Mucosa of stomach (tissue), 1 donor: ENCODE data around the gene ORC3.
"Not testable (repeated sequence)": the region's sequence is repeated elsewhere in the genome, so short reads cannot be mapped to it uniquely, and the experiment has no call there.

Source experiments
- H3K27me3 ChIP-seq: one replicate; pipeline ENCODE4 v1.7.0; 2013; ENCODE audit warnings: mild to moderate bottlenecking, low read length; ENCODE audit not compliant: control insufficient read depth, insufficient read depth
- H3K36me3 ChIP-seq: one replicate; pipeline ENCODE4 v1.7.0; 2013; ENCODE audit warnings: low read length; ENCODE audit not compliant: control insufficient read depth, insufficient read depth
- H3K4me1 ChIP-seq: one replicate; pipeline ENCODE4 v1.7.0; 2013; ENCODE audit warnings: mild to moderate bottlenecking, low read length; ENCODE audit not compliant: control insufficient read depth, insufficient read depth
- H3K4me3 ChIP-seq: one replicate; pipeline ENCODE4 v1.7.0; 2013; ENCODE audit warnings: low read length
- H3K9ac ChIP-seq: one replicate; pipeline ENCODE4 v1.7.0; 2013; ENCODE audit warnings: mild to moderate bottlenecking, low read length, moderate library complexity
- H3K9me3 ChIP-seq: one replicate; pipeline ENCODE4 v1.7.0; 2013; ENCODE audit warnings: mild to moderate bottlenecking, low read length, moderate library complexity; ENCODE audit not compliant: control insufficient read depth
- donor health status: Pancreatic carcinoma.

Gene ORC3

DNA sequence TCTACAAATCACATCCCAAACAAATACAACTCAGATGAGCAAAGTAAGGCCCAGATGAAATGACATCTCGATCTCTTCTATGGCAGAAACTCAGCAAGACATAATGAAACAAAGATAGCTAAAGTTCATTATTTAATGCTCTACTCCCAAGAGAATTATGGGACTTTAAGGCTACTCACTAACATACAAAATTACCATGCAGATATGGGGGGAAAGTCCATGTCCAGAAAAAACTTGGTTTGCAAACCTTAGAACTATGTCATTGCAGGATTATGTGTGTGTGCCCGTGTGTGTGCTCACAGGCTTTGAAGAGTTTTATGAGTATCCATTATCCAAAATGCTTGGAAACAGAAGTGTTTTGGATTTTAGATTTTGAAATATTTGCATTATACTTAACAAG lies 78.1 kb downstream of the ORC3 start:
- H3K9me3 ChIP-seq = no peaks in the 10 kb centered on the region
- H3K36me3 ChIP-seq = no peaks in the 10 kb centered on the region
- no peak overlapping the region for H3K4me3 ChIP-seq
- H3K27me3 ChIP-seq = no peaks in the 10 kb centered on the region
- H3K9ac ChIP-seq = no peak overlapping the region
- no peaks in the 10 kb centered on the region for H3K4me1 ChIP-seq

DNA sequence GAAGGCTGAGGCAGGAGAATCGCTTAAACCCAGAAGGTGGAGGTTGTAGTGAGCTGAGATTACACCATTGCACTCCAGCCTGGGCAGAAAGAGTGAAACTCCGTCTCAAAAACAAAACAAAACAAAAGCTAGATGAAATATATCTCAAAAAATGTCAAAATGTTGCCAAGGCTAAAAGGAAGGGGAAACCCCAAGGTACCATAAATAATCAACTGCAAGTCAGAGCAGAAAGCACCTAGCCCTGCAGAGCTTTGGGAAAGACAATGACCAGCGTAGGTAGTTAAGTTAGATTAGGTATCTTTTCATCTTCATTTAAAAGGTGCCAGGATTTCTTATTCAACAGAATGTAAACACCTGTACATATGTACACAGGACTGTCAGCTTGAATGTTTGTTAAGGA lies 79.1 kb downstream of the ORC3 start:
- no peaks in the 10 kb centered on the region for H3K9me3 ChIP-seq
- H3K9ac ChIP-seq = no peak overlapping the region
- H3K36me3 ChIP-seq = no peaks in the 10 kb centered on the region
- H3K27me3 ChIP-seq = no peaks in the 10 kb centered on the region
- no peak overlapping the region for H3K4me3 ChIP-seq
- no peaks in the 10 kb centered on the region for H3K4me1 ChIP-seq

DNA sequence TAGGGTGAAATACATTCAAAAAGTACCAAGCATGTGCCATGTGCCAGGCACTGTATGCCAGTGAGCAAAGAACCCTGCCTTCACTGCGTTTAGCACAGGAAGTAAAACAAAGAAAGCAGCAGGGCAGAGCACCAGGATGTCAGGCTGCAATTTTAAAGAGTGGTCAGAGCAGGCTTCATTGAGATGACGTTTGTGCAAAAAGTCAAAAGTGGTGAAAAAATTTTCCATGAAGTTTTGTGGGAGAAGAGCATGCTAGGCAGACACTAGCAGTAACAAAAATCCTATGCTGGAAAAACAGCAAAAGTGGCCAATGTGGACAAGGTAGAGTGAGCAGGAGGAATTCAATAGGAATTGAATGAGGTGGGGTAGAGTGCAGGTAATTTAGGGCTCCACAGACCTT lies 80.8 kb downstream of the ORC3 start:
- Histone ChIP-seq H3K27me3 (no peaks in the 10 kb centered on the region), H3K9me3 (no peaks in the 10 kb centered on the region), H3K4me1 (no peaks in the 10 kb centered on the region), H3K36me3 (no peaks in the 10 kb centered on the region), H3K9ac (no peak overlapping the region), H3K4me3 (no peak overlapping the region)

DNA sequence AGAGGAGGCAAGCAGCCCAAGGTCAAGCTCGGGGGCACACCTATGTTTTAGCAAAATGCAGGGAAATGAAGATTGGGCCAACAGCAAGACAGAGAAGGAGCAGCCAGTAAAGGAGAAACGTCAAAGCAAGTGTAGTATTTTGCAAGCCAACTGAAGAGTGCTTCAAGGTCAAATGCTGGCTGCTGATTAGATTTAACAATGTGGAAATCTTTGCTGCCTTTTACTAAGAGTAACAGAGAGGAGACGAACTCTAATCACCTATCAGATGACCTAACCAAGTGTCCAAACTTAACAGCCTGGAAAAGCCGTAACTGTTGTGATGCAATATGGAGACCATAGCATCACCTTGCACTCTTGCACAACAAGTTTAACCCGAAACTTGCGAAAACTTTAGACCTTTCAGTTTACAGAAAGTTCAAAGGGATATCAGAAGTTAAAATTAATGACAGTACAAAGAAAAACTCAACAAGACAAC lies 81.7 kb downstream of the ORC3 start:
- H3K9ac ChIP-seq = no peak overlapping the region
- no peak overlapping the region for H3K4me3 ChIP-seq
- H3K36me3 ChIP-seq = no peaks in the 10 kb centered on the region
- no peaks in the 10 kb centered on the region for H3K4me1 ChIP-seq
- no peaks in the 10 kb centered on the region for H3K27me3 ChIP-seq
- H3K9me3 ChIP-seq = no peaks in the 10 kb centered on the region

DNA sequence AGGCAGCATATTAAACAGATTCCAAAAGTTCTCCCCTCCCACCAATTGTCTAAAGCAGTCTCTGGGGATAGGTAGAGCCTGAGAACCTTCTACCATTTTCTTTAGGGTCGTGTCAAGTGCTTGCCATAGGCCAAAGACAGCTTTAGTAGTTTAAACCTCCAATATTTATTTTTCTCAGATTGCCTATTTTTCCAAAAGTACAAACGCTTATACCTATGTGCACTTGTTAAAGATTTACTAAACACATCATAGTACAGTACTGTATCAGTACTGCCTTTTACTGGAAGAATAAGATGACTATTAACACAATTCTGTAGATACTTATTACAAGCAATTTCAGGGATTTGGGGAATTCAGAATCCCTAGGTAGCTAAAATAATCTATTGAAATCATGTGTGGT lies 82.7 kb downstream of the ORC3 start:
- no peak overlapping the region for H3K4me3 ChIP-seq
- H3K9ac ChIP-seq = no peak overlapping the region
- H3K36me3 ChIP-seq = no peaks in the 10 kb centered on the region
- H3K4me1 ChIP-seq = no peaks in the 10 kb centered on the region
- no peaks in the 10 kb centered on the region for H3K9me3 ChIP-seq
- no peaks in the 10 kb centered on the region for H3K27me3 ChIP-seq

DNA sequence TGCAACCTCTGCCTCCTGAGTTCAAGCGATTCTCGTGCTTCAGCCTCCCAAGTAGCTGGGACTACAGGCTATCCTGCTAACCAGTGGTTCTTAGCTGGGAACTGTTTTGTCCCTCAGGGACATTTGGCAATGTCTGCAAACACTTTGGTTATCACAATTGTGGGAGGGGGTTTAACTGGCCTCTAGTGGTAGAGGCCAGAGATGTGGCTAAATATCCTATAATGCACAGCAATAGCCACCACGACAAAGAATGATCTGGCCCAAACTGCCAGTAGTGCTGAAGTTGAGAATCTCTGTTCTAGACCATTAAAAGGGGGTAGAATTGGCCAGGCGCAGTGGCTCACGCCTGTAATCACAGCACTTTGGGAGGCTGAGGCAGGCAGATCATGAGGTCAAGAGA lies 83.3 kb downstream of the ORC3 start:
- H3K36me3 ChIP-seq = no peaks in the 10 kb centered on the region
- no peak overlapping the region for H3K4me3 ChIP-seq
- H3K27me3 ChIP-seq = no peaks in the 10 kb centered on the region
- H3K9me3 ChIP-seq = no peaks in the 10 kb centered on the region
- no peak overlapping the region for H3K9ac ChIP-seq
- H3K4me1 ChIP-seq = no peaks in the 10 kb centered on the region

DNA sequence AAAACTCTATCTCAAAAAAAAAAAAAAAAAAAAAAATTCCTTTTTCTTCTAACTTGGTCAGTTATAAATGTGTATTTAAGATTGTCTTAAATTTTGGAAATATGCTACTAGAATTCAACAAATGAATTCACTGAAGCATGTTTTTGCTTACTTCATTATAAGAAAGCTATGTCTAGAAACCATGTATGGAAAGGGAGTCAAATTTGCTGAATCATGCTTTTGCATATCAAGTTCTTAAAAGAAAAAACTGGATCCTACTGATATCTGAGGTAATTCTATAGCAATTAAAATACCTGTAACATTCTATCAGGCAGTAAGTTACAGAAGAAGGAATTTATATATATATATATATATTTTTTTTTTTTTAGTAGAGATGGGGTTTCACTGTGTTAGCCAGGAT lies 84.4 kb downstream of the ORC3 start:
- H3K36me3 ChIP-seq = no peaks in the 10 kb centered on the region
- no peaks in the 10 kb centered on the region for H3K4me1 ChIP-seq
- no peak overlapping the region for H3K9ac ChIP-seq
- no peak overlapping the region for H3K4me3 ChIP-seq
- no peaks in the 10 kb centered on the region for H3K9me3 ChIP-seq
- H3K27me3 ChIP-seq = no peaks in the 10 kb centered on the region

DNA sequence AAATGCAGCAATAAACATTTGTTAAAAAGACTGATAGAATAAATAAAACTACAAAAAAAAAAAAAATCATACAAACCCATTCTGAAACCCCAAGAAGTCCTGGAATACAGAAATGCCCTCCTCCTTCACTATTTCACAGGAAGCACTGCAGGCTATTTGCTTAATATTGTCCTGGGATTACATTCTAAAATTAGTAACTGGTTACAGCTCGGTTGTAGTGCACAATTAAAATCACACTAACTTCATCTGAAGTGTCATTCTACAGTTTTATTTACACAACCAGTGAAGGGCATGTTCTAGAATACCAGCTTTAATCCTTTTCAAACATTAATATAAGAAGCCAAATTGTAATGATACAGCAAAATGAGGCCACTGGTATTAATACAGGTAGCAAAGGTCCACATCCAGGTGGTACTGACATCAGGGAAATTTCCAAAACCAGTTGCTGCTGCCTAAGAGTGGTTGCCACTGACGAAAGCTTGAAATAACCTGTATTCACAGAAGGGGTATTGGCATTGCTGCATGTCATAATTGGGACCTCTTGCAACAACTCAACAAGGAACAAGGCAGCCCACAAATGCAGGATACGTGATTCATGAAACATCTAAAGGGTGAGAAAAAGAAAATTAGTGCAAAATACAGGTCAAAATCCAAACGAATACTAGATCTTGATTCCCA lies 85.2 kb downstream of the ORC3 start:
- Histone ChIP-seq H3K4me3 (no peak overlapping the region), H3K4me1 (no peaks in the 10 kb centered on the region), H3K36me3 (no peaks in the 10 kb centered on the region), H3K9ac (no peak overlapping the region), H3K9me3 (no peaks in the 10 kb centered on the region), H3K27me3 (no peaks in the 10 kb centered on the region)

DNA sequence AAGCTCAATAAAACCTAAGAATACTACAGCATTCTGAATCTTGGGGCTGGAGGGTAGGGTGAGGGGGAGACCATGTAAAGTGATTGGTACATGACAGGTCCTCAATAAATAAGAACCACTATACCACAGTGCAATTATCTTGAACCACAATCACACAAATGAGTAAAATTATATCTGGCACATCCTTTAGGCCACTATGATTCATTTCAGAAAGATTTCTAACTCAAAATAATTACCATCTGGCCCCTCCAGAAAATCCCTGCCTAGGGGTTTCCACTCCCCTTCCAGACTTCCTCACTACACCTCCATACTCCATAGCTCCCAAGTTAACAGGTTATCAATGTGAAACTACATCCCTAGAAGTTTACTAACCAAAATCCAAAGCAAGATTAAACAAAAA lies 92.4 kb downstream of the ORC3 start:
- Histone ChIP-seq H3K4me1 (peaks cover 8% of the 10 kb centered on the region), H3K4me3 (no peak overlapping the region), H3K9me3 (no peaks in the 10 kb centered on the region), H3K27me3 (no peaks in the 10 kb centered on the region), H3K36me3 (no peaks in the 10 kb centered on the region), H3K9ac (no peak overlapping the region)

DNA sequence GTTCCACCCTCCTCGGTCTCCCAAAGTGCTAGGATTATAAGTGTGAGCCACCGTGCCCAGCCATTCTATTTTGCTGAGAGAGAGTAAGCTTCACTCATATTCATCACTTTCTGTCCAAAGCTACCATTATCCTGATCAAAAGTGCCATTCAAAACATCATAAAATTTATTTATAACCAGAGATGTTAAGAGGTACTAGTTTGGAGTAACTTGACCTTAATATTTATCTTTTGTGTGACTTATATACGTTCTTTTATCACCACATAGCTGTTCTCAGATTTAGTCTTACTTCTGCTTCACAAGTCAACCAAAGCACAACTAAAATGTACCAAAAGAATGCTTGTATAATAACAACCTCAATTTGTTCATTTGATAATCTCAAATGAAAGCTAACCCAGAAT lies 94.0 kb downstream of the ORC3 start:
- Histone ChIP-seq H3K36me3 (no peaks in the 10 kb centered on the region), H3K27me3 (no peaks in the 10 kb centered on the region), H3K4me1 (peaks cover 8% of the 10 kb centered on the region), H3K9me3 (no peaks in the 10 kb centered on the region), H3K9ac (no peak overlapping the region), H3K4me3 (no peak overlapping the region)

DNA sequence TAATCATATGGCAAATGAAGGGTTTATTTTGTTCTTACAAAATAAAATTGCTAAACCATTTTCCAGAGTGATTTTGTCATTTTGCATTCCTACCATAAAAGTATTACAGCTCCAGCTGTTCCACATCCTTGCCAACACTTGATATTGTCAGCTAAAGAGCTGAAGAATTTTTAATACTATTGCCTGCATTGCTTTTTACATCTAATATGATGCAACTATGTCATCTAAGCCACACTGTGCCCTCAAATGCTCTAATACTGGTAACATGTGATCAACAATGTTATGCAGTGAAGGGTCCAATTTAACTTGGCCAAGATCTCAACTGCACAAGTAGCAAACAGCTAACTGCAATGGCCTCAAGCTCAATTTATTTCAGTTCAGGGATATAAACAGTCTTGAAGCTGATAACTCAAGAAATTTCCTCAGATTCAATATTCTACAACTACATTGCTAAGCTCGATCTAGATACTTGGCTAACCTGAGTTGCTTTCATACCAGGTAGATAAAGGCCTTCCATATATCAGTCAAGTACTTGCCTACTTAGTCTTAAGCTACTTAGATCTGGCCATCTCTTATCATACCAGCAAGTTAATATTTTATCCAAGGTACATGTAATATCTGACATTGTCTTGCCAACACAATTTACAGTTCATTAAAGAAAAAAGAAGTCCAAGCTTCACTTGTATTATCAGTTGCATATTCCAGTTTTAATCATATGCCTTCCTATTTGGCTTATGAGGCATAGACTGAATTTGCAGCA lies 95.1 kb downstream of the ORC3 start:
- H3K9ac ChIP-seq = no peak overlapping the region
- no peak overlapping the region for H3K4me3 ChIP-seq
- no peaks in the 10 kb centered on the region for H3K9me3 ChIP-seq
- peaks cover 8% of the 10 kb centered on the region for H3K4me1 ChIP-seq
- no peaks in the 10 kb centered on the region for H3K36me3 ChIP-seq
- no peaks in the 10 kb centered on the region for H3K27me3 ChIP-seq

DNA sequence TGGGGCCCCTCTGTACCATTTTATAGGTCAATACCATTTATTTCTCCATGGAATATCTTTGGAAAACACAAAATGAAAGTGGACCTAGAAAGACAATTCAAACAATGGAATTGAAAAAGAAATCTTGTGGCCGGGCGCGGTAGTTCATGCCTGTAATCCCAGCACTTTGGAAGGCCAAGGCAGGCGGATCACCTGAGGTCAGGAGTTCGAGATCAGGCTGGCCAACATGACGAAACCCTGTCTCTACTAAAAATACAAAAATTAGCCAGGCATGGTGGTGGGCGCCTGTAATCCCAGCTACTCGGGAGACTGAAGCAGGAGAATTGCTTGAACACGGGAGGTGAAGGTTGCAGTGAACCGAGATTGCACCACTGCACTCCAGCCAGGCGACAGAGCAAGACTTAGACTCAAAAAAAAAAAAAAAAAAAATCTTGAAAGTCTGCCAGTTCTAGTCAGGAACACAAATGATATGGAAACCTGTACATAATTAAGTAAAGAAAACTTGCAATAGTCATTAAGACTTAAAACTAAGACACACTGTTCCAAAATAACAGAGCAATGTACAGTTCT lies 96.8 kb downstream of the ORC3 start:
- H3K4me1 ChIP-seq = not testable (repeated sequence)

More for the DNA sequence above, 96.8 kb downstream of the ORC3 start:
- not testable (repeated sequence) for H3K27me3 ChIP-seq, H3K9ac ChIP-seq, H3K36me3 ChIP-seq, H3K4me3 ChIP-seq, H3K9me3 ChIP-seq
